CD4-positive, alpha-beta T cell treated with Interleukin-2 at 100 ng/mL for 4 hours (primary cell): Measurements from ENCODE around the gene THSD7A.

Source experiments
- DNase-seq: peaks from one replicate; pipeline ENCODE4 v3.0.0-alpha.2; 2020; ENCODE audit warnings: low spot score

Gene THSD7A

GRCh38 chr7:11831736-11832495 is at the start of gene THSD7A:
THSD7A (minus strand) TSS chr7:11832198; CDS start chr7:11831946, 252 bp downstream.
- DNase-seq, result no peak

- no peak for DNase-seq
These were observed 49.7 kb upstream of the THSD7A start for GRCh38 chr7:11881680-11882079.

- no peak for DNase-seq
These were observed 43.6 kb upstream of the THSD7A start for GRCh38 chr7:11875635-11876034.

- no peak for DNase-seq
These were observed 33.7 kb upstream of the THSD7A start for GRCh38 chr7:11865671-11866070.

- DNase-seq, result no peak
These were observed 26.8 kb upstream of the THSD7A start for GRCh38 chr7:11858622-11859302.

- DNase-seq, result no peak
These were observed 26.0 kb upstream of the THSD7A start for GRCh38 chr7:11858026-11858425.

- no peak for DNase-seq
These were observed 16.3 kb upstream of the THSD7A start for GRCh38 chr7:11848251-11848650.

- DNase-seq, result no peak
These were observed 15.3 kb upstream of the THSD7A start for GRCh38 chr7:11847336-11847735.

- no peak for DNase-seq
These were observed 14.5 kb upstream of the THSD7A start for GRCh38 chr7:11846361-11846955.

GRCh38 chr7:11843113-11843765 is 11.2 kb upstream of the THSD7A start:
- DNase-seq, result no peak

- no peak for DNase-seq
These were observed 9.7 kb upstream of the THSD7A start for GRCh38 chr7:11841657-11842056.

GRCh38 chr7:11835260-11835659 is 3.3 kb upstream of the THSD7A start:
- DNase-seq, result no peak

- no peak for DNase-seq
These were observed 1.4 kb upstream of the THSD7A start for GRCh38 chr7:11833431-11833830.

- DNase-seq, result no peak
These were observed 752 bp downstream of the THSD7A start for GRCh38 chr7:11831156-11831735.

GRCh38 chr7:11830582-11831155 is 1.3 kb downstream of the THSD7A start:
- no peak for DNase-seq

GRCh38 chr7:11829954-11830353 is 2.0 kb downstream of the THSD7A start:
- no peak for DNase-seq

GRCh38 chr7:11819947-11820346 is 12.1 kb downstream of the THSD7A start:
- no peak for DNase-seq

- no peak for DNase-seq
These were observed 12.7 kb downstream of the THSD7A start for GRCh38 chr7:11819271-11819670.

GRCh38 chr7:11818281-11818680 is 13.7 kb downstream of the THSD7A start:
- no peak for DNase-seq

GRCh38 chr7:11817111-11817740 is 14.8 kb downstream of the THSD7A start:
- DNase-seq, result no peak

- no peak for DNase-seq
These were observed 20.3 kb downstream of the THSD7A start for GRCh38 chr7:11811709-11812108.
